H9 (cell line): ENCODE data around the gene SRSF10. TPM values are rescaled to one million over a fixed set of nuclear protein-coding genes. Genes with fewer than 3 reads are reported as not detected.

Experiments used
- DNase-seq: peaks from one replicate; pipeline ENCODE4 v3.0.0-alpha.2; 2017
- H2AFZ ChIP-seq: one replicate; pipeline ENCODE4 v1.6.1; 2013; ENCODE audit warnings: mild to moderate bottlenecking, low read length, control low read depth, moderate library complexity
- H2AK5ac ChIP-seq: 2 replicates; pipeline ENCODE4 v1.6.1; 2013; ENCODE audit warnings: low read length, control low read depth, mixed read lengths; ENCODE audit not compliant: insufficient read length
- H2BK120ac ChIP-seq: one replicate; pipeline ENCODE4 v1.6.1; 2013; ENCODE audit warnings: low read depth, mild to moderate bottlenecking, low read length, control low read depth, inconsistent platforms; ENCODE audit not compliant: poor library complexity, severe bottlenecking
- H2BK12ac ChIP-seq: 2 replicates; pipeline ENCODE4 v1.6.1; 2013; ENCODE audit warnings: low read length, control low read depth, mixed read lengths, low read depth; ENCODE audit not compliant: insufficient read length
- H2BK15ac ChIP-seq: 2 replicates; pipeline ENCODE4 v1.6.1; 2013; ENCODE audit warnings: low read depth, low read length, control low read depth
- H2BK20ac ChIP-seq: one replicate; pipeline ENCODE4 v1.6.1; 2013; ENCODE audit warnings: low read depth, mild to moderate bottlenecking, low read length, control low read depth, inconsistent platforms; ENCODE audit not compliant: poor library complexity, severe bottlenecking
- H2BK5ac ChIP-seq: 2 replicates; pipeline ENCODE4 v1.6.1; 2013; ENCODE audit warnings: low read length, control low read depth, mixed read lengths; ENCODE audit not compliant: insufficient read length
- H3K14ac ChIP-seq: 2 replicates; pipeline ENCODE4 v1.6.1; 2013; ENCODE audit warnings: low read length, control low read depth; ENCODE audit not compliant: insufficient read depth
- H3K18ac ChIP-seq: 2 replicates; pipeline ENCODE4 v1.6.1; 2013; ENCODE audit warnings: low read depth, mild to moderate bottlenecking, mixed read lengths, low read length, control low read depth; ENCODE audit not compliant: insufficient read length
- H3K23ac ChIP-seq: 2 replicates; pipeline ENCODE4 v1.6.1; 2013; ENCODE audit warnings: low read length, control low read depth, mixed read lengths, low read depth; ENCODE audit not compliant: insufficient read length
- H3K23me2 ChIP-seq: 2 replicates; pipeline ENCODE4 v1.6.1; 2013; ENCODE audit warnings: low read depth, mild to moderate bottlenecking, mixed read lengths, low read length, control low read depth; ENCODE audit not compliant: insufficient read length, poor library complexity, severe bottlenecking
- H3K27ac ChIP-seq: 2 replicates; pipeline ENCODE4 v1.5.1; 2013; ENCODE audit warnings: low read length, control low read depth, mixed read lengths, low read depth; ENCODE audit not compliant: insufficient read length
- H3K27me3 ChIP-seq: 2 replicates; pipeline ENCODE4 v1.6.1; 2013; ENCODE audit warnings: low read length, control low read depth, inconsistent platforms; ENCODE audit not compliant: insufficient read depth
- H3K4ac ChIP-seq: 2 replicates; pipeline ENCODE4 v1.6.1; 2013; ENCODE audit warnings: low read depth, mild to moderate bottlenecking, control low read depth, inconsistent platforms, low read length, moderate library complexity
- H3K4me1 ChIP-seq: 2 replicates; pipeline ENCODE4 v1.6.1; 2013; ENCODE audit warnings: low read length, control low read depth, inconsistent platforms; ENCODE audit not compliant: insufficient read depth
- H3K4me2 ChIP-seq: 2 replicates; pipeline ENCODE4 v1.6.1; 2013; ENCODE audit warnings: low read length, control low read depth, mixed read lengths; ENCODE audit not compliant: insufficient read length, insufficient read depth
- H3K56ac ChIP-seq: 2 replicates; pipeline ENCODE4 v1.6.1; 2013; ENCODE audit warnings: low read depth, mild to moderate bottlenecking, mixed read lengths, low read length, control low read depth; ENCODE audit not compliant: insufficient read length
- H3K79me1 ChIP-seq: 2 replicates; pipeline ENCODE4 v1.6.1; 2013; ENCODE audit warnings: low read depth, mild to moderate bottlenecking, moderate library complexity, low read length, control low read depth, inconsistent platforms; ENCODE audit not compliant: insufficient read depth, poor library complexity, severe bottlenecking
- H3K79me2 ChIP-seq: 2 replicates; pipeline ENCODE4 v1.6.1; 2013; ENCODE audit warnings: low read length, control low read depth, inconsistent platforms; ENCODE audit not compliant: insufficient read depth
- H3K9ac ChIP-seq: 2 replicates; pipeline ENCODE4 v1.6.1; 2013; ENCODE audit warnings: low read length, control low read depth, mixed read lengths; ENCODE audit not compliant: insufficient read length; ENCODE audit errors: extremely low read depth
- H3K9me3 ChIP-seq: one replicate; pipeline ENCODE4 v1.6.1; 2013; ENCODE audit warnings: low read depth, low read length, inconsistent platforms; ENCODE audit not compliant: control insufficient read depth
- H3T11ph ChIP-seq: one replicate; pipeline ENCODE4 v1.6.1; 2013; ENCODE audit warnings: mild to moderate bottlenecking, low read length, control low read depth, inconsistent platforms
- H4K20me1 ChIP-seq: one replicate; pipeline ENCODE4 v1.6.1; 2013; ENCODE audit not compliant: control insufficient read depth, insufficient read length, insufficient read depth
- H4K5ac ChIP-seq: 2 replicates; pipeline ENCODE4 v1.6.1; 2013; ENCODE audit warnings: low read depth, mild to moderate bottlenecking, mixed read lengths, low read length, control low read depth; ENCODE audit not compliant: insufficient read length
- H4K8ac ChIP-seq: replicated peaks from 2 replicates; pipeline ENCODE4 v1.6.1; 2013; ENCODE audit warnings: low read length, control low read depth, mixed read lengths, low read depth; ENCODE audit not compliant: insufficient read length
- H4K91ac ChIP-seq: 2 replicates; pipeline ENCODE4 v1.6.1; 2013; ENCODE audit warnings: low read depth, mild to moderate bottlenecking, moderate library complexity, mixed read lengths, low read length, control low read depth; ENCODE audit not compliant: insufficient read length
- H3K27ac Mint-ChIP-seq, 3 experiments: 2 replicates in 2 of 3; 3 replicates in 1 of 3; pipeline ENCODE4 v1.8.0; 2020 to 2021; ENCODE audit warnings: mixed read lengths in 3 of 3, mild to moderate bottlenecking in 1 of 3, moderate library complexity in 1 of 3
- H3K27me3 Mint-ChIP-seq: 2 replicates; pipeline ENCODE4 v1.8.0; 2021; ENCODE audit warnings: low read depth, mild to moderate bottlenecking, moderate library complexity, mixed read lengths
- H3K36me3 Mint-ChIP-seq, 3 experiments: 2 replicates in 2 of 3; 3 replicates in 1 of 3; pipeline ENCODE4 v1.8.0; 2020 to 2021; ENCODE audit warnings: low read depth in 3 of 3, mixed read lengths in 3 of 3; ENCODE audit not compliant: insufficient read depth in 1 of 3
- H3K4me1 Mint-ChIP-seq, 2 experiments: 2 replicates each; pipeline ENCODE4 v1.8.0; 2020; ENCODE audit warnings: mixed read lengths in 2 of 2
- H3K4me3 Mint-ChIP-seq, 2 experiments: 2 replicates in 1 of 2; 3 replicates in 1 of 2; pipeline ENCODE4 v1.8.0; 2020 to 2021; ENCODE audit warnings: mild to moderate bottlenecking in 2 of 2, mixed read lengths in 2 of 2, moderate library complexity in 1 of 2
- H3K9me3 Mint-ChIP-seq, 2 experiments: 2 replicates in 1 of 2; 3 replicates in 1 of 2; pipeline ENCODE4 v1.8.0; 2020; ENCODE audit warnings: mild to moderate bottlenecking in 2 of 2, mixed read lengths in 2 of 2, moderate library complexity in 1 of 2
- CTCF ChIP-seq: fragments of 200-600 bp; sonication (generic); conservative IDR thresholded peaks from 3 replicates; pipeline ENCODE4 v1.8.0; 2021; ENCODE audit warnings: antibody characterized with exemption, mild to moderate bottlenecking
- WGBS: extraction: QIAGEN DNeasy Blood & Tissue Kit; methylation state at CpG from one replicate; pipeline ENCODE4 v1.1.7; 2013; ENCODE audit warnings: missing lambda C conversion rate, low lambda C conversion rate, mixed read lengths; ENCODE audit not compliant: insufficient read length; ENCODE audit errors: extremely low coverage; 5-methylcytosine and 5-hydroxymethylcytosine counted together
- microRNA-seq: library from miRNA; unstranded; fragments of <30 nt; microRNA quantifications from one replicate; pipeline ENCODE4, GENCODE V29; 2020; ENCODE audit warnings: borderline microRNAs expressed
- total RNA-seq: library from RNA; stranded (reverse); gene quantifications from 2 replicates; pipeline ENCODE4 v1.2.1, GENCODE V29; 2021

Gene SRSF10
- total RNA-seq, 1 experiment from 2014 or later, result 238 TPM

- Mint-ChIP-seq H3K36me3 (no peaks in the 10 kb centered on the region), H3K4me3 (no peak overlapping the region), H3K27me3 (peaks cover 2% of the 10 kb centered on the region), H3K27ac (no peak overlapping the region), H3K9me3 (no peaks in the 10 kb centered on the region), H3K4me1 (peaks cover 12 to 13% of the 10 kb centered on the region in 2 experiments)
- Histone ChIP-seq H3K9me3 (no peaks in the 10 kb centered on the region), H3K4ac (no peak overlapping the region), H3K23me2 (no peaks in the 10 kb centered on the region), H3K27me3 (no peaks in the 10 kb centered on the region), H3K18ac (no peak overlapping the region), H2BK12ac (no peak overlapping the region), H2BK120ac (no peak overlapping the region), H3T11ph (no peak overlapping the region), H4K91ac (no peak overlapping the region), H3K4me2 (no peak overlapping the region), H4K5ac (no peak overlapping the region), H2BK5ac (no peak overlapping the region), H2BK20ac (no peak overlapping the region), H4K20me1 (no peaks in the 10 kb centered on the region), H3K27ac (no peak overlapping the region), H2AK5ac (no peak overlapping the region), H3K23ac (no peak overlapping the region), H2AFZ (no peak overlapping the region), H3K4me1 (no peaks in the 10 kb centered on the region; the same call in 1 of the 2 replicates), H3K79me1 (no peaks in the 10 kb centered on the region), H3K79me2 (no peaks in the 10 kb centered on the region), H3K56ac (no peak overlapping the region), H3K14ac (no peak overlapping the region), H4K8ac (no peak overlapping the region), H2BK15ac (no peak overlapping the region), H3K9ac (no peak overlapping the region)
- WGBS, result no CpG with 5 or more reads among the region's 4 CpGs
- no peak for TF ChIP-seq CTCF
- DNase-seq, result no peak
Measured at GRCh38 chr1:23914921-23915320, 65.2 kb downstream of the SRSF10 start.

Small RNA genes within 50 kb of the gene (microRNA-seq; reads per million reads assigned to microRNA genes)
- not detected for gene MIR378F

Other genes with a start within 250 kb of the SRSF10 start
- gene ELOA, start 236.9 kb downstream of the SRSF10 start, total RNA-seq, result 66.2 and 69.0 TPM in 2 replicates
- 91.2 and 92.0 TPM in 2 replicates for gene PITHD1, start 201.9 kb downstream of the SRSF10 start, total RNA-seq
- 118 and 125 TPM in 2 replicates for gene LYPLA2, start 189.2 kb downstream of the SRSF10 start, total RNA-seq
- 35.1 and 36.0 TPM in 2 replicates for gene GALE, start 179.6 kb downstream of the SRSF10 start, total RNA-seq
- gene HMGCL, start 154.9 kb downstream of the SRSF10 start, total RNA-seq, result 14.0 and 15.9 TPM in 2 replicates
- 9.1 and 9.4 TPM in 2 replicates for gene FUCA1, start 112.0 kb downstream of the SRSF10 start, total RNA-seq
- gene CNR2, start 67.0 kb downstream of the SRSF10 start, total RNA-seq, result not detected in 2 replicates
- 86.0 and 87.6 TPM in 2 replicates for gene PNRC2, start 20.5 kb downstream of the SRSF10 start, total RNA-seq
- 0.07 and 0.11 TPM in 2 replicates for gene MYOM3, start 131.8 kb upstream of the SRSF10 start, total RNA-seq
- gene IL22RA1, start 162.8 kb upstream of the SRSF10 start, total RNA-seq, result 0.13 TPM in 1 of 2 replicates, not detected in the other
- gene IFNLR1, start 207.0 kb upstream of the SRSF10 start, total RNA-seq, result 8.9 and 9.6 TPM in 2 replicates